HCT116 (cell line): ENCODE measurements around the gene CCDC157.

Experiments used
- ATF3 ChIP-seq: IDR thresholded peaks from 2 replicates; pipeline ENCODE4 v1.6.1; 2012
- CTCF ChIP-seq, 3 experiments: fragments of 200-600 bp in 1 of 3; sonication (generic) in 1 of 3; IDR thresholded peaks in 2 of 3; conservative IDR thresholded peaks in 1 of 3; 2 replicates each; pipeline ENCODE4 v1.5.1; 2012 to 2017; ENCODE audit warnings: low read depth in 2 of 3, low read length in 2 of 3, antibody characterized with exemption in 1 of 3, borderline replicate concordance in 1 of 3, control low read depth in 1 of 3, mild to moderate bottlenecking in 1 of 3, mixed read lengths in 1 of 3, mixed run types in 1 of 3, moderate library complexity in 1 of 3; ENCODE audit not compliant: insufficient read depth in 1 of 3
- EZH2 ChIP-seq: fragments of 200-600 bp; sonication (generic); IDR thresholded peaks from 2 replicates; pipeline ENCODE4 v1.6.1; 2017; ENCODE audit warnings: antibody characterized with exemption, mixed run types
- JUND ChIP-seq: IDR thresholded peaks from 2 replicates; pipeline ENCODE4 v1.6.1; 2012
- POLR2A ChIP-seq: IDR thresholded peaks from 2 replicates; pipeline ENCODE4 v1.7.0; 2011; ENCODE audit warnings: borderline replicate concordance; ENCODE audit not compliant: insufficient read depth, insufficient read length; ENCODE audit errors: extremely low read depth
- RAD21 ChIP-seq: IDR thresholded peaks from 2 replicates; pipeline ENCODE4 v1.6.1; 2012; ENCODE audit warnings: low read depth, mild to moderate bottlenecking
- SIN3A ChIP-seq: IDR thresholded peaks from 2 replicates; pipeline ENCODE4 v1.6.1; 2012; ENCODE audit warnings: low read depth
- SP1 ChIP-seq: IDR thresholded peaks from 2 replicates; pipeline ENCODE4 v1.6.1; 2012; ENCODE audit warnings: low read depth
- SRF ChIP-seq: IDR thresholded peaks from 2 replicates; pipeline ENCODE4 v1.6.1; 2012; ENCODE audit warnings: low read depth
- TCF7L2 ChIP-seq: IDR thresholded peaks from 2 replicates; pipeline ENCODE4 v1.7.0; 2011; ENCODE audit warnings: borderline replicate concordance, inconsistent platforms; ENCODE audit not compliant: insufficient read depth, insufficient read length; ENCODE audit errors: extremely low read depth
- ZNF274 ChIP-seq: fragments of 200-500 bp; sonication (Bioruptor generic); IDR thresholded peaks from 2 replicates; pipeline ENCODE4 v1.6.1; 2014; ENCODE audit warnings: mild to moderate bottlenecking, low read depth, low read length, inconsistent platforms

GRCh38 chr22:30344447-30345200 is 12.2 kb upstream of the CCDC157 start:
- TF ChIP-seq SRF (no peak), SIN3A (no peak), ZNF274 (no peak), CTCF (IDR thresholded peaks at IDR 0.05 in 2 of 3, conservative IDR thresholded peaks at IDR 0.05 in 1 of 3; ENCODE audit: borderline replicate concordance in 1 of 3, insufficient read depth in 1 of 3, low read depth in 2 of 3, low read length in 2 of 3) (no peak), SP1 (no peak), EZH2 (no peak), RAD21 (no peak), JUND (no peak), ATF3 (no peak), POLR2A (no peak), TCF7L2 (no peak)
